Coronary artery (tissue), 2 donors: ENCODE results near the gene KRT32.

Experiments
- DNase-seq: peaks from one replicate; pipeline ENCODE4 v3.0.0-alpha.2; 2017; ENCODE audit warnings: low spot score
- H3K27ac ChIP-seq, 2 donors: fragments of 200-600 bp; sonication (generic); one replicate each; pipeline ENCODE4 v1.5.1; 2016 to 2019
- H3K4me3 ChIP-seq: fragments of 200-600 bp; sonication (generic); 2 replicates; pipeline ENCODE4 v1.5.1; 2016; ENCODE audit warnings: mild to moderate bottlenecking, moderate library complexity
- TF ChIP-seq, protein P1 (sequence below): fragments of 200-600 bp; sonication (generic); IDR thresholded peaks from one replicate; pipeline ENCODE4 v1.5.1; 2019; ENCODE audit warnings: antibody characterized with exemption

Gene KRT32

DNA sequence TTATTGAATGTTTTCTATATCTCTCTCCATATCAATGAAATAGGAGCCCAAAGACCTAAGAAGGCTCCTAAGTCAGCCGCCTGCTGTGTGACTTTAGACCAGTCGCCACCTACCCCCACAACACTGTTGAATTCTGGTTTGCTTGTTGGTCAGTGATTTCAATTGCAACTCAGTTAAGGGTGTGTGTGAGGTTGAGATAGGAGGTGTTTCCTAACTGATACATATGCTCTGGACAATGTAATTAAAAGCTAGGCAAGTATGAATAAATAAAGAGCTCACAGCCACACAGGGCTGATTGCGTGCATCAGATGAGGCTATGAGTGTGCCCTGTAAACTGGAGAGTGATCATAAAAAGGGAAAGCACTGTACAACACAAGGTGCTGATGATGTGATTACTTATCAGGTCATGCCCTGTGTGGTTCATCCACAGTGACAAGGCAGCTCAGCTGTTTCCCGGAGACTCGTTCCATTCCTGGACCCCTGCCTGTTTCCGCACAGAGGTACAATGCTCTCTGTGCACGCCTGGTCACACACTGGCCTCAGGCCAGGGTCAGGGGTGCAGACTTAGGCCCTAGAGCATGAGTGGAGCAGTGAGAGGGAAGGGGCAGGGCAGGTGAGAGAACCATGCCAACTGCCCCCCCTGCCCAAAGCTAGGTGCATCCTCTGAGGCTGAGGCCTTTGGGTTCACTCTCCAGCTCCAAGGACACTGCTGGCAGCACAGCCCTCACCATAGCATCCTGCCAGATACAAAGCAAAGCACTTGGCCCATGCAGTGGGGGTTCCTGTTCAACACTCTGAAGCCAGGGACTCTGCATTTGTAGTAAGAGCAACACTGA, 17.0 kb upstream of the KRT32 start:
- TF ChIP-seq, protein P1, sequence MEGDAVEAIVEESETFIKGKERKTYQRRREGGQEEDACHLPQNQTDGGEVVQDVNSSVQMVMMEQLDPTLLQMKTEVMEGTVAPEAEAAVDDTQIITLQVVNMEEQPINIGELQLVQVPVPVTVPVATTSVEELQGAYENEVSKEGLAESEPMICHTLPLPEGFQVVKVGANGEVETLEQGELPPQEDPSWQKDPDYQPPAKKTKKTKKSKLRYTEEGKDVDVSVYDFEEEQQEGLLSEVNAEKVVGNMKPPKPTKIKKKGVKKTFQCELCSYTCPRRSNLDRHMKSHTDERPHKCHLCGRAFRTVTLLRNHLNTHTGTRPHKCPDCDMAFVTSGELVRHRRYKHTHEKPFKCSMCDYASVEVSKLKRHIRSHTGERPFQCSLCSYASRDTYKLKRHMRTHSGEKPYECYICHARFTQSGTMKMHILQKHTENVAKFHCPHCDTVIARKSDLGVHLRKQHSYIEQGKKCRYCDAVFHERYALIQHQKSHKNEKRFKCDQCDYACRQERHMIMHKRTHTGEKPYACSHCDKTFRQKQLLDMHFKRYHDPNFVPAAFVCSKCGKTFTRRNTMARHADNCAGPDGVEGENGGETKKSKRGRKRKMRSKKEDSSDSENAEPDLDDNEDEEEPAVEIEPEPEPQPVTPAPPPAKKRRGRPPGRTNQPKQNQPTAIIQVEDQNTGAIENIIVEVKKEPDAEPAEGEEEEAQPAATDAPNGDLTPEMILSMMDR, result no peak
- no peak overlapping the region for H3K27ac ChIP-seq
- DNase-seq, result no peak

DNA sequence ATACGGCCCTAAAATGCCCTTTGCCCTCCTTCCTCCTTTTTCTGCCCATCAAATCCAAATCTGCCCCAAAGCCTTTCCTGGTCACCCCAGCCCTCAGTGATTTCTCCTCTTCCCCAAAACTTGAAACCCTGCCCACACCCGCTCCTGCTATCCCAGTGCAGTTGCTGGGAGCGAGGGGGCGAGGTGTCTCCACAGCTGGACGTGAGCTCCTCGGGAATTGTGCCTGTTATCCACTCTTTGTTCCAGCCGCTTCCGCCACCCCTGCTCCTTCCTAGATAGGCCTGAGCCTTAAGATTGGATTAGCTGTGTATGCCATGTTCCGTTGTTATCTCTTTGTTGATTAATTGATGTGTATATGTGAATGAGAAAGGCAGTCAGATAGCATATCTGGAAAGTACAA, 16.3 kb upstream of the KRT32 start:
- H3K4me3 ChIP-seq, result no peak overlapping the region
- TF ChIP-seq, protein P1, result no peak
- H3K27ac ChIP-seq, result no peak overlapping the region
- no peak for DNase-seq

More for the DNA sequence above, 17.0 kb upstream of the KRT32 start:
- no peak overlapping the region for H3K4me3 ChIP-seq

DNA sequence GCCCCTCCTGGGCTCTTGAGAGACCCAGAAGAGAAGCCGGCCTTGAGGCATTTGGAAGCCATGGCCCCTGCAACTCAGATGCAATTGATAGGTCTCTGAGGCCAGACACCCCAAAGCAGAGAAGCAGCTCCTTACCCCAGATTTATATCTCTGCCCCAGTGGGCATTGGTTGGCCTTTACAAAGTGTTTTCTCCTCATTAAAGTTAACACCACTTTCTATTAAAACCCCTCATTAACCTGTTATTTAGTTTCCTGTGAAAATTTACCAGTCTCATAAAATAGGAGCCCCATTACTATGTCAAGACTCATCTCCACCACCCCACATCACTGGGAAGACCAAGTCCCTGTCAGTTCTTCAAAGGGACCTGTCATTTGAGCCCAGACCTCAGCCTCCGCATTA, 13.8 kb upstream of the KRT32 start, which contains the start of gene KRT35:
TSS of gene KRT35 (minus strand) at position 116 of the 400 bp plus-strand sequence. CDS start at position 62, 54 bp downstream.
- no peak within 1 kb of the TSS for H3K27ac ChIP-seq
- DNase-seq, result no peak
- H3K4me3 ChIP-seq, result no peak within 1 kb of the TSS
- TF ChIP-seq, protein P1, result no peak

DNA sequence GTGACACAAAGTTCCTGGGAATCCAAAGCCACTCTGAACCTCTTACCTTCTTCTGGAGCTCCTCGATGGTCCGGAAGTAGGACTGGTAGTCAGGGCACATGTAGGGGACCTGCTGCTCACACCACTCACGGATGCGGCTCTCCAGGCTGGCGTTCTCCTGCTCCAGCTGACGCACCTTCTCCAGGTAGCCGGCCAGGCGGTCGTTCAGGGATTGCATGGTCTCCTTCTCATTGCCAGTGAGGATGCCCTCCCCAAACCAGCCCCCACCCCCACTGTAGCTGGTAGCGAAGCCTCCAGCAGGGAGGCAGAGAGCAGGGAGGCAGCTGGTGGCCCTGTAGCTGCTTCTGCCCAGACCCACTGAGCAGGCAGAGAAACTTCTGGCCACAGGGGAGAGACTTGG, 13.4 kb upstream of the KRT32 start:
- no peak overlapping the region for H3K27ac ChIP-seq
- no peak for DNase-seq
- H3K4me3 ChIP-seq, result no peak overlapping the region
- TF ChIP-seq, protein P1, result no peak

DNA sequence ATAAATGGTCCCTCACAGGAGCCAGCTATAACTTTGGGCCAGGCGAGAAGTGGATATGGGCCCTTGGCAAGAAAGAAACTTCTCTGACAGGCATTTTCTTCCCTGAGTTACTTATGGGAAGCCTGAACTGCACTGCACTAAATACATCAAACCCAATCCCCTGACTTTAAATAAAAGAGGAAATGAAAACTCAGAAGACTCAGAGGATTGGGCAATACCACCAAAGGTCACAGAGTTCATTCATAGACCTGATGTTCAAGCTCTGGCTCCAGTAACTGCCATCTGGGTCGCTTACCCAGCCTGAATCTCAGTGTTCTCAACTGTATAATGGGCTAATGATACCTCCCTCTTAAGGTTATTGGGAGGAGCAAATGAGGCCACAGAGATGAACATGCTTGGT, 12.9 kb upstream of the KRT32 start:
- TF ChIP-seq, protein P1, result no peak
- DNase-seq, result no peak
- H3K27ac ChIP-seq, result no peak overlapping the region
- no peak overlapping the region for H3K4me3 ChIP-seq

DNA sequence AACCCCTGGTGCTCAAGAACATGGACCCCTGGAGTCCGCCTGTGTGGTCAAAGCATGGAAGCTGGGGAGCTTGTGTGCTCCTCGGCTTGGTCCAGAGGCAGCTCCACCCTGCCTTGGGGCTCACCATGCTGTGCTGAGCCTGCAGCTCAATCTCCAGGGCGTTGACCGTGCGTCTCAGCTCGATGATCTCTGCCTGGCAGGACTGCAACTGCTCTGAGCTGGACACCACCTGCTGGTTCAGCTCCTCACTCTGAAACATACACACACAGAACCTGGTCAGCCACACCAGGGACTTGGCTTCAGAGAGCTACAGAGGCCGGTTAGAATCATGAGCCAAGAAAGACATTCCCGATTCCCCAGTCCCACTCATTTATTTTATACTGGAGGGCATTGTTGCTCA, 11.1 kb upstream of the KRT32 start:
- TF ChIP-seq, protein P1, result no peak
- H3K4me3 ChIP-seq, result no peak overlapping the region

More for the DNA sequence above, 11.1 kb upstream of the KRT32 start:
- DNase-seq, result no peak
- H3K27ac ChIP-seq, result no peak overlapping the region
